Inferior parietal cortex (tissue), 1 donor: ENCODE results near the gene SLCO3A1.

ENCODE experiments used
- DNase-seq: peaks from one replicate; pipeline ENCODE4 v3.0.0-alpha.2; 2016; ENCODE audit errors: extremely low spot score

SLCO3A1 gene

DNA sequence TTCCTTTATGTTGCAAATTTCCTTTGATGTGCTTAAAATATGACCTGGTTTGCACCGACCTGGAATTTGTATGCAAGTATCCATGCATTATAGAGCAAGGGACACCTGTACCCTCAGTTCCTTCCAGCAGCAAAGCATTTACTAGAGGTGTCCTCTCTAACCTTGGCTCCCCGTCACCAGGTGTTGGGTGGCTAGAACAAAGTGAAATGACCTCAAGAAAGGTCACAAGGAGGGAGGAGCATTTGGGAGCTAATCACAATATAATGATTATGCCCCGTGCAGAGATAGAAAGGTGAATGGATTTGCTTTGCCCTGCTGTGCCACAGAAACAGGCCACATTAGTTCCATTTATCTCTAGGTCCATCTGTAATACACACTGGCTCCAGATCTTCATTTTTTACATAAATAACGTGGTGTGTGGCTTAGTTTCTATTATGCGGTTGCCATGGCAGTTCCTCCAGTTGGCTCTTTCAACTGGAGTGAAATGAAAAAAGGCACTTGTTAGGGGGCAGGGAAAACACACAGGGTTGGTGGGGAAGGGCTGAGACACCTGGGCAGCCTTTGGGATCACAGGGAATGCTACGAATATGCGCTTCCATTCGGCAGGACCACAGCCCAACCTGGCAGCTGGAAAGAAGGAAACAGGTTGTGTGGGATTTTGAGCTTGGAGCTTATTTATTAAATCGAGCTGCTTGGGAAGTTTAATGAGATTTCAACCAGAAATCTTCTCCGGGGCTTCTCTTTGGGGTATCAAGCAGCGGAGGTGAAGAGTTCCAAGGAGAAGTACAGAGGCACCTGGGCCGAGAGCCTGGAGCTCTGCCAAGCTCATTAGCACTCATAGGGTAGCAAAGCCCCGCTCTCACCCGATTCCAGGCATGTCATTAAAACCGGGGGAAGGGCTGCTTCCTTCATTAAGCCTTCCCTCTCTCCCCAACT, 306.7 kb downstream of the SLCO3A1 start:
- DNase-seq, result no peak

DNA sequence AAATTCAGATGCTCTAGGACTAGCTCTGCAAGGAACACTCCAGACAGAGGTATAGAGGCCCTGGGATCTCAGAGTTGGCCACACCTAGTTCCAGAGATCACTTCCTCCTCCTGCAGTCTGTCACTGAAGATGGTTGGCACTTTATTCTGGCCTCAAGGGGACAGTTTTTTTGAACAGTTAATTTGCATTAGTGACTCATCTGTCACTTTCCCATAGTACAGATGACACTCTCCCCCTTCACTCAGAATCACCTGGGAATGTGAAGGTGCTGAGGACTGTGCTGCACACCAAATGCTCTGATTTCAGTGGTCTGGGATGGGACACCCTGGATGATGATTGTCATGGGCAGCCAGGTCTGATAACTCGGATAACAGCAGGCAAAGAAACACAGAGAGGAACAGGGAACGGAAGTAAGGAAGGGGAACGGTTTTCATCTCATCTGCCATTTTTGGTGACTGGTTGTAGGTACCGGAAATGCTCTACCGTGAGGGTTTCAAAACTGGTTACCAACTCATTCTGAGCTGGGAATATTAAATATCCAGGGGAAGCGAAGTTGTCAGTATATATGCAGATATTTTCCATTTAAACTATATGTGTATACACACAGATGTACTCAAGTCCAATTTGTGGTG, 307.6 kb downstream of the SLCO3A1 start:
- no peak for DNase-seq

DNA sequence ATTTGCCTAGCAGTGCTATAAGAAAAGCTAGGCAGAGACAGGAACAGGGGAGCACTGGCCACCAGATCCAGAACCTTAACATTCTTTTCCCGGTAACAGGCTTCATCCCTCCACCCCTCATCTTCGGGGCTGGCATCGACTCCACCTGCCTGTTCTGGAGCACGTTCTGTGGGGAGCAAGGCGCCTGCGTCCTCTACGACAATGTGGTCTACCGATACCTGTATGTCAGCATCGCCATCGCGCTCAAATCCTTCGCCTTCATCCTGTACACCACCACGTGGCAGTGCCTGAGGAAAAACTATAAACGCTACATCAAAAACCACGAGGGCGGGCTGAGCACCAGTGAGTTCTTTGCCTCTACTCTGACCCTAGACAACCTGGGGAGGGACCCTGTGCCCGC, 309.1 kb downstream of the SLCO3A1 start:
- no peak for DNase-seq

DNA sequence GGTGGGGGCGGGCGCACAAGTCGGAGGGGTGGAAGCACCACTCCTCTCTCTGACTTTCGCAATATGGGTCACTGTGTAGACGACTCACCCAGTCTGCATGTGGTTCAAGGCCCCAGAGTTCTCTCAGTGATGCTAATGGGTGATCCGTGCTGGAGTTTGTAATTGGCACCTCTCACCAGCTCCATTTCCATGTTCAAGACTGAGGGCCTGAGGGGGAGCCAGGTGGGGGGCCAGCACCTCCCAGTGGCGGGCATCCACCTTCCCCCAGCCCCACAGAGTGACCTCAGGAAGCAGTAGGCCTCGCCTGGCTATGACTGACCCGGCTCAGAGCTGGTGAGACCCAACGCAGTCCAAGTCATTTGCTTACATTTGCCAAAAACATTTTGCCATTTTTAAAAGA, 310.1 kb downstream of the SLCO3A1 start:
- DNase-seq, result no peak

DNA sequence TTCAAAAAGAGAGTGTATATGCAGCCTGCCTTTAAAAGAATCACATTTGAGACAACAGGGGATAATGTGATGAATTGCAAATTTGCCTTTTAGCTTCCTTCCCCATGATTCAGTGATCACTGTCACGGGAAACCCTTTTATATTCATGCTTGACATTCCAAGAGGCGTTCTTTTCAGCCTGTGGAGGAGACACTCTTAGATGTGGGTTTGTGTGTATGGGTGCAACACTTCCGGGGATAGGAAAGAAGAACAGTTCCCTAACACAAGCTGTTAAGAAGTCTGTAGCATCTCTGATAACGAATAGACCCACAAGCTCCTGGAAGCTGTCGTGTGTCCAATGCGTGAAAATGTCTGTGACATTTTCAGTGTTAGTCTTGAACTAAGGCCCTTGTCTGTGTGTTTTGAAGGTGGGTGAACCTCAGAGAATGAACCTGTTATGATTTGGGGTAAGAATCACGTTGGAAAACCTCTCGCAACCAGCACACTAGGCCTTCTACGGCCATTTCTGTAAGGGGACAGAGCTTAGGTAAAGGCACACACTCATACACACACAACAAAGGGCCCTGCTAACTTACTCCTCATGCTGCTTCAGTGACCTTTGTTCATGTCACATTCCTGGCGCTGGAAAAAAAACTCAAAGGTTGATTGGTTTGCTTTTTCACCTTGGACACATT, 311.0 kb downstream of the SLCO3A1 start:
- no peak for DNase-seq

DNA sequence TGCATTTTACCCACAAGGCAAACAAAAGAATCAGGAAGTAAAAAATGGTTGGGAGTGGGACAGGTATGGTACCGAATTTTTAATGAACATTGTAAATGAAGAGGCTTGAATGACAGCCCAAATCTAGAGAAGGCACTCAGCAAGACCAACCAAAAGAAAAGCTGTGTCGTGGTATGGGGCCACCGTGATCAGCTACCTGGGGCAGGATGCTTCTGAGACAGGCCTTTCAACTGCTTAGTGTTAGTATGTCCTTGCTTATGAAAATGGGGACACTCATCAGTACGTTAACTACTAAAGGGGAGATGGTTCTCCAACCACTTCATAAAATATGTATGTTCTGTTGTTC, 311.5 kb downstream of the SLCO3A1 start:
- no peak for DNase-seq

DNA sequence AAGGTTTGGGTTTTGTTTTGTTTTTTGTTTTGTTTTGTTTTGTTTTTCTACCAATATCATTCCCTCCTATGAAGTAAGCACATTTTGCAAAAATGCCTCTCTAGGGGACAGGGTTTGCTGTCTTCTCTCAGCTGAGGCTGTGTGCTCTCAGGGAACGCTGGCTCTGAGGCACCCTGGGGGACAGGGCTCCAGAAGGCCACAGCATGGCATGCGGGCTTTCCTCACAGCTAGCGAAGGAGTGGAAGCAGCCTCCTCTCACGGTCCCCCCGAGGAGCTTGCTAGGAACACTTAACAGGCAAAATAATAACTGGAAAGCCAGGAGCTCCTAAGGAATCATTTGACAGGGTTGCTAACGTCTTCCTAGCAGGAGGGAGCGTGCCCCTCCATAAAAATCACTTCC, 312.5 kb downstream of the SLCO3A1 start:
- no peak for DNase-seq

DNA sequence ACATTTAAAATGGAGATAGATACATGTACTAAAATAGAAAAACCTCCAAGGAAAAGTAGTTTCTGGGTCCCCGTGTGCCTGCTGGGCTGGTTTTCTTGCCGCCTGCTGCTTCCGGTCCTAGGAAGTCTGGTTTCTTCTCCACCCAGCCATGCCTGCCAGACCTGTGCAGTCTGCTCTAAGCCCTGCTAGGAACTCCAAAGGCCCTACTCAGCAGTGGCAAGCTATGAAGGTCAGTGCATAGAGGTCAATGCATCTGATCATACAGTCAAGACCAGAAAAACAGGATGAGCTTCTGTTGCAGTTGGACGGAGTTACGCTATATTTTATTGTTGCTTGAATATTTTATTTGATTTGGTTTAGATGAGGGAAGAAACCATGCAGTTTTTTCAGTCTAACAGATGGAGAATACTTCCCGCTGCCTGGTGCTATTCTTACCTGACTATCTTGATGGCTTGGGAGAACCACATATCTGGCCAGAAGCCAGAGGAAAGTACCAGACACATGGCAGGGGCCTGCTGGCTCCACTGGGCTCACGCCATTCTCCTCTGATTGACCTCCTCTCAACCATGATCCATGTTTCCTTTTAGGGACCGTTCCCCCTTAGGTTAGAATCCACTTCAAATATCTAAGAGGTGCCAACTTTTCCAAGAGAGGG, 313.4 kb downstream of the SLCO3A1 start:
- no peak for DNase-seq

DNA sequence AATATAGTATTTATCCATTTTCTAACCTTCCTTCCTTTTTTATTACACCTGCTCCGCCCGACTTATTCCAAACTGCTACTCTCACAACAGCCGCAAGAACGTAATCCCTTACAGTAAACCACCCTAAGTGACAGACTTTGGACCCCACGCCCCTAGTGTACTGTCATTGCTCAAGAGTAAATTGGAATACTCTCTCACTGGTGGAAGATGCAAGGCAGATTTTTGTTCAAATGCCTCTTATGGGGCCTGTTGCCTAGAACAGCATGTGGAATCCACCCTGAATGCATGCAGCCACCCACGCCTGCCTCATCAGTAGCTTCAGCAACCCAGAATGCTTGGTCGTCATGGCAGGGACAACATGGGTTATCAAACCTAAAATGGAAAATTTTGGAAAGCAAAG, 313.9 kb downstream of the SLCO3A1 start:
- DNase-seq, result no peak

DNA sequence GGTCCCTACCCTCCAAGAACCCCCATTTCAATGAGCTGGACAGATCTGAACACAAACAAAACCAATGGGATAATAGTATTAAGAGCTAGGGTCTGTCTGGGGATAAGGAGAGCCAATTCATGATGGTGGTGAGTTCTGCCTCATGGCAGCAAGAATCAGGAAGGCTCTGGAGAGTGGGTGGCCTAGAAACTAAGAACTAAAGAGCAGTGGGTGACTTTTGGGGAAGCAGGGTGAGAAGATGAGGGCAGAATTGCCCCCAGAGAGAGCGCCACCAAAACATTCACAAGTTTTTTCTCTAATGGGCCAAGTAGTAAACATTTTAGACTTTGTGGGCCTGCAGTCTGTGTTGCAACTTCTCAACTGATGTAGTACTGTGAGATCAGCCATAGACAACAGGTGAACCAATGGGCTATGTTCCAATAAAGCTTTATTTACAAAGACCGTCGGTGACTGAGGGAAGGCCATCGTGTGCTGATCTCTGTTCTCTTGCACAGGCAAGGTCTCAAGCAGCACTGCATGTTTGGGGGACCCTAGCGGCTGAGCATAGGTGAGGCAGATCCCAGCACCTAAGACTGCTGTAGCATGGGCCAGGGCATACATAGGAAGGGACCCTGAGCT, 314.7 kb downstream of the SLCO3A1 start:
- DNase-seq, result no peak

DNA sequence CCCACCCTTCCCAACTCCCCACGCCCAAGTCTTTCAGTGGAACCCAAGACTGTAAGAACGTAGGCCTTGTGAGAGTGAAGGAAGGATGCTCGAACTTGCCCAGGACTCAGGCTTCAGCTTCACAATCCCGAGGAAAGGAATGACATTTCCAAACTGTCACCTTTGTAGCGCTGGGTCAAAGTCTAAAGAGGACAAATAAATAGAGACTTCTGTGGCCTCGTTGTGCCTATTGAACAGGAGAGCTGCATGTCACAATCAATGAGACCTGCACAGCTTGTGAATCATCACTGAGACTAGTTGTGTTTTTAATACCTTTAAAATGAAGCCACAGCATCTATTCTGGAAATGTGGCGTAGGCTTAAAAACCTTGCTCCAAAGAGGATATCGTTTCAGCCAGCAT, 317.4 kb downstream of the SLCO3A1 start:
- DNase-seq, result no peak

DNA sequence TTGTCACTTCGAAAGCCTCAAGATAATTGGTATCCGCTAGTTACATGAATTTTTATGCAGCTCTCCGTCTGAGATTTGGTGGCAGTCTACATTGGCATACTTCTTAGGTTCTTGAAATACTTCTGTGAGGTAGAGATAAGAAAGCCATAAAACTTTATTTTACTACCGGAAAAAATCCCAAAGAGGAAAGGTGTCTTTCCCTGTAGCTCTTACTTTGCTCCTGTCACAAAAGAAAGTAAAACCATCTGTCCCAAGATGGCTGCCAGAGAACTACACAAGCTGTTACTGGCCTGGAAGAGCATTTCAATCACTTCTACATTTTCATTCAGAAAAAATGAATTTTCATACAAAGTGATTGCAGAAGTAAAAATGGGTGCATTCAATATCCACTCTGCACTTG, 325.4 kb downstream of the SLCO3A1 start:
- DNase-seq, result no peak

DNA sequence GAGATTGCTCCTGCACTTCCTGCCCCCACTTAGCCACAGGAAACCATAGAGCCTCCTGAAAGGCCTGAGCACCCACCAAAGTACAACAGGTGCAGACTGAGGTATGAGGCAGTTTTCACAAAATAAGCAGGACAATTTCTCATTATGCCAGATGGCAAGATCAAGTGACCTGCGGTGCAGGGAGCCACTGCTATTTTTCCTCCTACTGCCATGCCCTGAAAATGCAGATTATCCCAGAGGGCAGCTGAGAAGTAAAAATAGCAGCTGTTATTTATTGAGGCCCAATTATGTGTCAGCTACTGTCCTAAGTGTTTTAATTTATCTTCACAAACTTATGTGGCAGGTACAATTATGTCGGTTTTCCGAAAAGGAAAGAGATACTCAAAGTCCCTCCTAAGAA, 330.6 kb downstream of the SLCO3A1 start:
- DNase-seq, result no peak

DNA sequence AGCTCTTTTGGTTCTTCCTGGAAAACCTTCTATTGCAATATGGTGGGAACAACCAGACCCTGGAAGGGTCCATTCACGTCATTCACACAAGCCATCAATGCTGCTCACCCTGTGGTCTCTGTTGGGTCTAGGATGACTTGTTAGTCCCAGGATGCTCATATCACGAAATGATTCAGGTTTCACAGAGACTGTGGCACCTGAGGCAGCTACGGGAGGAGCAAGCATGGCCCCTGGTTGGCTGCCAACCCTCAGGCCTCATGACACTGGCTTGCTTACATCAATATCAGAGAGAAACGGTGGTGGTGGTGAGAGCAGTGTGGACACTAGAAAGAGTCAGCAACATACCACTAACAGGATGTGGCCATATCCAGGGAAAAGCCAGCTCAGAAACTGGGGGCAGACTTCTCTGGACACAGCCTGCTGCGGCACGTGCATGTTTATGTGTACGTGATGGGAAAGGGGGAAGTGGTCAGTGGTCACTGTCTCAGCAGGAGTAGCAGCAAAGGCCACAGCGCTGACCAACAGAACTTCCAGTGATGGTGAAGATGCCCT, 331.2 kb downstream of the SLCO3A1 start:
- DNase-seq, result no peak

DNA sequence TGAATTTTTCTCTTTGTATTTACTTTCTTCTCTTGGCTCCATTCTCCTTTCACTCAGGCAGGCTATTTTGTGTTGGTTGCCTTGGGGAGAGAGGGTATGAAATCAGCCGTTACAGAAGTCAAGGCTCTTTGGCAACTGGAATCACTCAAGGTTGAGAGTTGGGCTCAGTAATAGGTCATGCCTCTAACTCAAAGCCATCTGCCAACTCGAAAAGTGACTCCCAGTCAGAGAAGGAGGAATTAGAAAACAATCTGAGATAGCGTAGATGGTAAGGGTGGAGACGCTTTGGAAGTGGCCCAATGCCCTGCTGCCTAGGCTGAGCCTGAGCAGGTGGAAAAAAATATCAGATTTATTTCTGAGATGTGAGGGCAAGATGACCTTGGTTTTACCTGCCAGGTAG, 334.5 kb downstream of the SLCO3A1 start:
- DNase-seq, result no peak

DNA sequence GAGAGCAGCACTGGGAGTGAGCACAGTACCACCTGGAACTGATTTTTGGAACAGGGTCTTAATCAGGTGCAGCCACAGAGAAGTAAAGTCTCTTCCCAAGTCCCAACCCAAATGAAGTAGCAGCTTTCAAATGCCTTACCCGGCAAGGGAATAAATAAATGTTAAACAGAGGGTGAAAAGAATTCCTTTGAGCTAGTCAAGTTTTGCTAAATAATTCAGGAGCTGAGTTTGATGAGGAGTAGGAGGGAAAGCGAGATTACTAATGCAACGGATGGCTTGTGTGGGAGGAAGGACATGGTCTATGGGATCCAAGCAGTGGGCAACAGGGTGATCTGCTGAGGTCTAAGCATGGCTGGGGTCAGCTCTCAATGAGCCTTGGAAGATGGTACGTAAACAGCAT, 335.7 kb downstream of the SLCO3A1 start:
- no peak for DNase-seq

DNA sequence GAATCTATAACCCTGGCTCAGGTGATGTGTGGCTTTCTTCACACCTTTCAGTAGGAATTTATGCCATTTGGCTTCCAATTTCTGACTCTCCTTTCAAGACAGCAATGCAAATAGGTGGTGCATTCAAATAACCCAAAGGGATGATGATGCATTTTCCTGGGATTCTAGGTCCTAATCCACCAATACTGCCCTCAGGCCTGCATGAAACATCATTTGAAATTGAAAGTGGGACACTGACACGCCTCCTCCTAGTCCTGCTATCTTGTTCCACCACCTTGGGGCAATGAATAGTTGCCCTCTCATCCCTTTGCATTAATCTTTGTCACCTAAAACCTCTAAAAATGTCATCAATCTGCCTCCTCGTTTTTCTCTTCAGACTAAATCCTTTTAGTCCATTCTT, 341.7 kb downstream of the SLCO3A1 start:
- no peak for DNase-seq

DNA sequence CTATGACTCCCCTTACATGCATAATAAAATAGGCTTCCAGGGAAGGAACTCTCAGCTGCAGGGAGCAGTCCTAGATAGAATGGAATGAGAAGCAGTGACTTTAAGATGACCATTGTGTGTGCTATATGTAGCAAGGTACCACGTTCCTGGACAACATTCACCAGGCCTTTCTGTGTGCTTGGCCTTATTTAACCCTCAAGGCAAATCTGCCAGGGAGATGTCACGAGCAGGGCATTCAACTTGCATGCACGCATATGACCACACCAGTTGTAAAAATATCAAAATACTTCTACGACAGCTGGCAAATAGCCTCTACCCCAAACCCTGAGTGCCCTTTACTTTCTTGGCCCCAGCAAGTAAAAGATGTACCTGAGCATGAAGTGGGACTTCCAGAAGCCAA, 342.8 kb downstream of the SLCO3A1 start:
- no peak for DNase-seq

DNA sequence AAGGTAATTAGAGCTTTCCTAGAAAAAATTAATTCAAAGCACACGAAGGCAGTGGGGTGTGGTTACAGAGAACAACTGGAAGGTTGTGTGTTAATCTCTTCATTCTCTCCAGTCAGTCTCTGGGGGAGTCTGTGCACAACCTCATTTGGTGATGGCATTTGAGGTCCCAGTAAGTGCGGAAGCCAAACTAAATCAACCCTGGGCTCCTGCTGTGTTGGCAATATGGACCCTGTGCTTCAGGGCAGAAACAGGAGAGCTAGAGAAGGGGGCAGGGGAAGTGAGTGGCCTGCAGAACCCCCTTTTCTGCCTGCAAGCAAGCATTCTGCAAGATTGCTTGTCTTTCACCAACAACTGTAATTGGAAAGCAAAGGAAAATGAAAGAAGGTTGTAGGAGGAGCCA, 344.2 kb downstream of the SLCO3A1 start:
- no peak for DNase-seq

DNA sequence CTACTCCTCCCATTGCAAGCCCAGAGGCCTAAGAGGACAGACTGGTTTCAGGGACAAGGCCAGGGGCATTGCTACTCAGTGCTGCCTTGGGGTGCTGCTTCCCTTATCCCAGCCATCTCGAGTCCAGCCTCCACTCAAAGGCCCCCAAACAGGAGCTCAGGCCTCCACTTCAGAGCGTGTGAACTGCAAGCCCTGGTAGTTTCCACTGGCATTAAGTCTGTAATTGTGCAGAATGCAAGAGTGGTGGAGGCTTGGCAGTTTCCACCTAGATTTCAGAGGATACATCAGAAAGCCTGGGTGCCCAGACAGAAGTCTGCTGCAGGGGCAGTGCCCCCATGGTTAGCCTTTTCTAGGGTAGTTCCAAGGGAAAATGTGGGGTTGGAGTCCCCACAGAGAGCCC, 347.4 kb downstream of the SLCO3A1 start:
- DNase-seq, result no peak

DNA sequence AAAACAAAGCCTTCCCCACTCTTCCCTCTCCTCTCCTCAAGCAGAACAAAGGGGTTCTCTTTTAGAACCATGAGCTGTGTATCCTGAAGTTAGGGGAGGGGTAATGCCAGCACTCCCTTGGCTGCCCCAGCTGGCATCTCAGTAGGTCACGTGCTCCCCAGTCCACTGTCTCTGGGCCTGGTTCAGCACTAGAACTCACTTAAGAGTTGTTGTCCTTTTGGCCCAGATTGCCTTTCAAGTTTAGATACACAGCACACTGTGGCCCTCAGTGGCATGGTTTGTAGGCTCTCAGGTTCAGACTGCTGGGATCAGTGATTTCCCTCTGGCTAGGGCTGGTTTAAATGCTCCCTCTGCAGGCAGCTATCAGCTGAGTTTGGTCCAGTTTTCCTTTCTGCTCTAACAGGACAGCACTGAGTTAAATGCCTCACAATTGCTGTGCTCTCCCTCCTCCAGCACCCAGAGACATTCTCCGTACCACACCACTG, 351.8 kb downstream of the SLCO3A1 start:
- DNase-seq, result peak; percentile 8
